HG03439 (cell line): Measurements from ENCODE around the gene NFU1.
A peak's percentile ranks its signal among the peaks of the same experiment; 100 is the strongest.
"Not testable (repeated sequence)": the region's sequence is repeated elsewhere in the genome, so short reads cannot be mapped to it uniquely, and the experiment has no call there.

Source experiments
- ATAC-seq: cut with Tn5 transposase; IDR thresholded peaks from one replicate; pipeline ENCODE4 v1.9.1; 2021; ENCODE audit warnings: mild to moderate bottlenecking, moderate library complexity; ENCODE audit not compliant: unreplicated experiment

The NFU1 gene

GRCh38 chr2:69389271-69389670 is 48.0 kb downstream of the NFU1 start:
- no peak for ATAC-seq

DNA sequence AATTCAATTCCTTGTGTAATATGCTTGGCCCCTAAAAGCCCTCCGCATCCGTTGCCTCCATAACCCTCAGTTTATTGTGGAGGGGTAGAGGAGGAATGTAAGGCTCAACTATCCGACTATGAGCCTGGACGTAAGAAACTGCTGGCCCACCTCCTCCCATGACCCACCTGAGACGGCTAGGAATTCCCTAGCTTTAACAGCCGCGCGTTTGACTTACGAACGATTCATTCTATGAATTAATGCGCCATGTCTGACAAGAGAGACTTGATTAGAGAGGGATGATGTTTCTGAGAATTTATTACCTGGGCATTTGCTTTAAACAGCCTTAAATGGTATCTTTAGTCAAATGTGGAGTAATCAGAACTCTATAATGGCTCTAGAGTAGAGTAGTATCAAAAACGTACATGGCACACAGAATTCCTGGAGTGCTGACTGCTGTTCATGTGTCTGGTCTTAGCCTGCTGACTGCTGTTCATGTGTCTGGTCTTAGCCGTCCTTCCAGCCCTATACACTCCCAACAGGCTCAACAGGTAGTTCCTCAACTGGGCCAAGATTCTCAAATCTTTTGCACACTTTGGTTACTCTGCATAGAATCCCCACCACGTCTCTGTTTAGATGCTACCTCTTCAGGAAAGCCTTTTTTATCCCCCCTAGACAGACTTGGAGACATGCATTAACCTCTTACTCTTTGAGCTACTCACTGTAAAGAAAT is 49.3 kb downstream of the NFU1 start:
- no peak for ATAC-seq

GRCh38 chr2:69386789-69387734 is 50.2 kb downstream of the NFU1 start, which contains the start of gene GFPT1:
GFPT1 (minus strand) TSS chr2:69387227; CDS start chr2:69387071, 156 bp downstream.
- ATAC-seq: peak; percentile 88

DNA sequence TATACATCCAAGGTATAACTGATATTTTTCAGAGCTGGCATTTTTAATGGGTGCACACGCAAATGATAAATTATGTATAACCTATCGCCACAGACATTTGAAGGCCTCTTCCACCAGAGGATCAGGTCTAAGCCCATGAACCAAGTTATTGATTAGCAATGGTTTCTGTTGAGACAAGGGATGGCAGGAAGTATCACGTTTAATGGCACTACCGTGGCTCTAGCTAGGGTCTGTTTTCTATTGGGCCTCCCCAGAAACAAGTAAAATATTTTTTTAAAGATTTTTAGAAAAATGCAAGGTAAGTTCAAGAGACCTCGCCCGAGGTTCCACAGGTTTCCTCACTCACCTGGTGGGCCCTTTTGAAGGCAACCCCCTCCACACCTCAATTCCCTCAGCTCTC is 50.9 kb downstream of the NFU1 start:
- peak; percentile 10 for ATAC-seq

- no peak for ATAC-seq
Measured at GRCh38 chr2:69385443-69386151, 51.6 kb downstream of the NFU1 start.

- no peak for ATAC-seq
Measured at GRCh38 chr2:69384618-69385081, 52.6 kb downstream of the NFU1 start.

- ATAC-seq: no peak
Measured at GRCh38 chr2:69383176-69383812, 53.9 kb downstream of the NFU1 start.

DNA sequence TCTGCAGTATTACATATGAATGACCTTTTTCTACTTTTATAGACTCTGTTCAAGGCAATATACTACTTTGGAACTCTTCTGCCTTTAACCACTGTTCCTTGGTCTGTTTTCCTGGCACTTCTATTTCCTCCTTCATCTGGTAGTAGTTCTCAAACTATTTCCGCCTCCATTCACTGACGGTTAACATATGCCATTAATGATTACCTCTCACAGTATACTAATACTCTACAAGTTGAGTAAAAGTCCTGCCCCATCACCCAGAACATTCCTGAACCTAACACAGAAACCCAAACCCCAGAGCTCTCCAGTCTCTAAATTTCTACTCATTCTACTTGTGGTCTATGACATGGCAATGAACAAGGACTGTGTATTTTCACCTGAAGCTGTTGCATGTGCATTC is 54.7 kb downstream of the NFU1 start:
- ATAC-seq: no peak

DNA sequence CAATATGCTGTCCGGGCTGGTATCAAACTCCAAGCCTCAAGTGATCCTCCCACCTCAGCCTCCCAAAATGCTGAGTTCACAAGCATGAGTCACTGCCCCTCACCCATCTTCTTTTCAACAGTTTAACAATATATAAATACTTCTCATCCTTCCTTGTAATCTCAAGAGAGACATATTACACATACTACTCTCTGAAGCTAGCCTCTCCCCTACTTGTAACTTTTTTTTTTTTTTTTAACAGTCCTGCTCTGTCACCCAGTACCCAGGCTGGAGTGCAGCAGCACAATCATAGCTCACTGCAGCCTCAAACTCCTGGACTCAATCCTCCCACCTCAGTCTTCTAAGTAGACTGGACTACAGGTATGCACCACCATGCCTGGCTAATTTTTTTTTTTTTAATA is 55.9 kb downstream of the NFU1 start:
- ATAC-seq: no peak

- no peak for ATAC-seq
Measured at GRCh38 chr2:69380072-69380917, 56.9 kb downstream of the NFU1 start.

DNA sequence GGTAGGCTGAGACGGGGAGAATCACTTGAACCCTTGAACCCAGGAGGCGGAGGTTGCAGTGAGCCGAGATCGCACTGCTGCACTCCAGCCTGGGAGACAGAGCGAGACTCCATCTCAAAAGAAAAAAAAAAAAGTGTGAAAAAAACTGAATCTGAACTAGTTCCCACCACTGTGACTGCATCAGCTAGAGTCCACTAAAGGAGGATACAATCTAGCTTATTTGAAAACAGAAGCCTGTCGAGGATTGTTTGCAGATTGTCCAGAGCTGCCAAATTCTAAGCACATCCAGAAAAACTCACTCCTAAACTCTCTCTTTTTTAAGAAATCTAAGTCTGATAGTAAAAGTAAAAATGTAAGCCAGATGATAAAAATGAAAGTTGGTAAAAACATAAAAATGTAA is 60.8 kb downstream of the NFU1 start:
- ATAC-seq: no peak

GRCh38 chr2:69375494-69376353 is 61.5 kb downstream of the NFU1 start:
- no peak for ATAC-seq

DNA sequence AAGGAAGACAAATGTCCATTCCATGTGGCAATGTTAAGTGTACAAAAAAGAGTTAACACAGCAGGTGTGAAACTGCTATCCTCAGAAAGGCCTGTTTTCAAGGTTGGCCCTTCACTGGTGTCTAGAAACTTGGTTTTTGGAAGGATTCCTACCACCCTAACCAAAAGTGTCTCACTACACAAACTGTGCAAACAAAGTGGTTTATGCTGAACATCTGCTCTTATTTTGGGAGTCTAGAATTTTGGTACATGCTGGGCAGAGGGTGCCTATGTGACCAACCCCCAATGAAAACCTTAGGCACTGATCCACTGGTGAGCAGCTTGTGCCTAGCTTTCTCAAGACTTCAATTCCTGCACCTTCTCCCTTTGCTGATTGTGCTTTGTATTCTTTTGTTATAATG is 64.5 kb downstream of the NFU1 start:
- ATAC-seq: no peak

- no peak for ATAC-seq
Measured at GRCh38 chr2:69369802-69370201, 67.4 kb downstream of the NFU1 start.

DNA sequence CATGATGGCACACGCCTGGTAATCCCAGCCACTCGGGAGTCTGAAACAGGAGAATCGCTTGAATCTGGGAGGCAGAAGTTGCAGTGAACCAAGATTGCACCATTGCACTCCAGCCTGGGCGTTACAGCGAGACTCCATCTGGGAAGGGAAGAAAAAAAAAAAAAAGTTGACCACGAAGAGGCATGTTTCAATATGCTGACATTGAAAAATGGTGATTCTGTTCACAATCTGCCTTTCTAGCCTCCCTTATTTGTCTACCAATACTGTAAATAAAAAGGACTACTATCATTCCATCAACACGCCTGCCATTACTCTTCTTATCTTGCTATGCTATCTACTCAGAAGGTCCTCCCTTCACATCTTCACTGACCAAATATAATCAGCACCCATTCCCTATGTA is 68.6 kb downstream of the NFU1 start:
- no peak for ATAC-seq

DNA sequence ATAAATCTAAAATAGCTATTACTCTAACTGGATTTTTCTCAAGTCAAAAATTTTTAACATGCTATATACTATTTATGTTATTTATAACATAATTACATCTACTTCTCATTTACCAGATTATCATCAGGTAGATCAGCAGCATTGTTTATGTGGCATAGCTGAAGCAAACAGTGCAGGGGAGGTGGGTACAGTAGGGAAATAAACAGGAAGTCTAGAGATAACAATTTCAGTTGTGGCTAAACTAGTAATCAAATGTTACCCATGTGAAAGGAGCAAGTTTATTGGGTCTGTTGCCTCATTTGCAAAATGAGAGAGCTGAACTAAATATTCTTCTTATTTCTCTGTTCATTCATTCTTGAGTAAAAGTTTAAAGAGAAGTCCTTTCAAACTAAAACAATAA is 77.9 kb downstream of the NFU1 start:
- ATAC-seq: no peak

- ATAC-seq: no peak
Measured at GRCh38 chr2:69358914-69359313, 78.3 kb downstream of the NFU1 start.

DNA sequence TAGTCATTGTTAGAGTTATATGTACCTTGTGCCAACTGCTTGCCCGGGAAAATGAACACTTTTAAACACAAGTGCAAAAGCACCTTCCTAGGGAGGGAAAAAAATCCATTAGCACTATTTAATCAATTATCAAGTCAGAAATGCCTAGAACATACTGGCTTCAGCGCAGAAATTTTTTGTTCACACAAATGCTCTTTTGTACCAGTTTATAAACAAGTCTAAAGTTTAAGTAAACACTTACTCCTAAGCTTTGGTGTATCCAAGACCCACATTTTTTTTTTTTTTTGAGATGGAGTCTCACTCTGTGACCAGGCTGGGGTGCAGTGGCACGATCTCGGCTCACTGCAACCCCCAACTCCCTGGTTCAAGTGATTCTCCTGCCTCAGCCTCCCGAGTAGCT is 80.8 kb downstream of the NFU1 start:
- ATAC-seq: no peak

GRCh38 chr2:69354976-69355375 is 82.3 kb downstream of the NFU1 start:
- ATAC-seq: not testable (repeated sequence)
